Measurements from ENCODE around the gene FCF1.

Gene FCF1

GRCh38 chr14:74712499-74713394 is at the start of gene FCF1, which contains the start of gene AREL1:
FCF1 (plus strand) TSS chr14:74713144; CDS start chr14:74713198, 54 bp downstream.
AREL1 (minus strand) TSS chr14:74713080; CDS start chr14:74685615, 27,465 bp downstream.
- DNase-seq, result no peak

DNA sequence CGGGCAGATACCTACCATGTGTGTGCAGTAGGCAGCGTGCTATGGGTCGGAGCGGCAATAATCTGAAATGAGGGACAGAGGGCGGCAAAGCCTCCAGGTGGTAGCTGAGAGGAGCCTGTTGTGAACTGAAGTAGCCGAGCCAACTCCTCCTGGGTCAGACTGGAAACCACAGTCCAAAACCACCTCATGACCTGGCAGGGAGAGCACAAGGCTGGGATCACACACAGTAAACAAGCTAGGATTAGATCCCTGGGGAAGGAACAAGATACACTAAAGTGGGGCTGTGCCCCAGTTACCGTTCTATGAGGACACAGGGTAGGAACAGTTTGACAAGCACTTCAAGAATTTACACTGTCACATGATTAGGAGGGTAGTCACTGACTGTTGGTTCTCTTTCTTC is 49.1 kb upstream of the FCF1 start:
- no peak for DNase-seq

DNA sequence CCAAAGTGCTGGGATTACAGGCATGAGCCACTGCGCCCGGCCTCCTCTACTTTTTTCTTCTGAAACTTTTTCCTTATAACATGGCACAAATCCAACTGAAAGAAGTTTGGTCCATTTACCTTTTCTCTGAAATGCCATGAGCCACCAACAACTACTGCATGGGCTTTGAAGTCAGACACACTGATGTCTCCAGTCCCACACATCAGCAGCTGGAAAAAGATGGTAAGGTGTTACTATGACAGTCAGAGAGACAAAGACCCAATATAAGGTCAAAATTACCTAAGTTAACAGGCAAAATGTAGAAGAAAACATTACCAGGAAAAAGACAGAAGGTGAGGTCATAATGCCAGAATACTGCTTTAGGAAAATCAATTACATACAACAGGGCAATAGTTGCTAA is 48.2 kb upstream of the FCF1 start:
- no peak for DNase-seq

GRCh38 chr14:74667758-74668157 is 45.2 kb upstream of the FCF1 start:
- no peak for DNase-seq

GRCh38 chr14:74669256-74669655 is 43.7 kb upstream of the FCF1 start:
- DNase-seq, result no peak

GRCh38 chr14:74669846-74670245 is 43.1 kb upstream of the FCF1 start:
- DNase-seq, result no peak

DNA sequence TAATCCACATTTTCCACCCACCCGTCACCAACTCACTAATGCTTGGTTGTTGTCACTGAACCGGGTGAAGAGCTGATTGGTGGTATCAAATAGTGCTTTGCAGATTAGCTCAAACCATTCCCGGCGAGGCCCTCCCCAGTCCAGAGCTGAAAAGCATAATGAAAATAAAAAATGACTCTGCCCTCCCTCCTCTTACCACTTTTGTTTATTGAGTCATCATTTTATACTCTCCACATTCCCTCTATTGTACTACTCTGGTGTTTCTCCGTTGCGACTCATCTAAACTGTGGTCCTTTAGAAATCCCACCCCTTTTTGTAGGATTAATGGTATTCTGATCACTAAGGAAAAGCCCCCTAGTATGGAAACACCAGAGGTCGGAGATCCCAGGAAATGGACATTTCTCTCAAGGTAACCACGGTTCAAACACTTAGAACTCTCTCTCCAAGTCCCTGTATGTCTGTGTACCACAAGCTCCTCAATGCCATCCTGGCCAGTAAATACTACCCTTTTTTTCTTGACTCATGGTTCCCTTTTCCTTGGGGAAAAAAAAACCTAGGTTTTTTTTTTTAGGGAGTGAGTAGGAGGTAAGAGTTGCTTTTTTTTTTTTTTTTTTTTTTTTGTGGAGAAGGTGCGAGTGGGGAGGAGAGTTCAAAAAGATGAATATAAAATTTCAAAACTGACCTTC is 42.1 kb upstream of the FCF1 start:
- DNase-seq, result no peak

GRCh38 chr14:74671789-74672188 is 41.2 kb upstream of the FCF1 start:
- no peak for DNase-seq

DNA sequence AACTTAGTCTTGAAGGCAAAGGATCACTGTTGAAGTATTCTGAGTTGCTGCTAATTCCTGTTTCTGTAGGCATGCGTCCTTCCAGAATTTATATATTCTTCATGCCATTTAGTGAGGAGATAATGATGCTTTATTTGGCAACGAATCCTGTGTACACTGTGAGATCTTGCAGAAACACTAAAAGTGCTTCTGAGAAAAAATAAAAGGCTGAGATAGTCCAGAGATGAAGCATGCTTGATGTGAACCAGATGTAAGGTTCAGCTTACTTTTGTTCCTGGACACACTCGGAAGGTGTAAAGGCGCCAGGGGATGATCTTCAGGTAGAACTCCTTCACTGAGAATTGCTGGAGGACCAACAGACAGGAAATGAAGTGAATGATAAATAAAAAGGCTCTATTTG is 39.2 kb upstream of the FCF1 start:
- DNase-seq, result no peak

GRCh38 chr14:74675219-74675618 is 37.7 kb upstream of the FCF1 start:
- DNase-seq, result no peak

DNA sequence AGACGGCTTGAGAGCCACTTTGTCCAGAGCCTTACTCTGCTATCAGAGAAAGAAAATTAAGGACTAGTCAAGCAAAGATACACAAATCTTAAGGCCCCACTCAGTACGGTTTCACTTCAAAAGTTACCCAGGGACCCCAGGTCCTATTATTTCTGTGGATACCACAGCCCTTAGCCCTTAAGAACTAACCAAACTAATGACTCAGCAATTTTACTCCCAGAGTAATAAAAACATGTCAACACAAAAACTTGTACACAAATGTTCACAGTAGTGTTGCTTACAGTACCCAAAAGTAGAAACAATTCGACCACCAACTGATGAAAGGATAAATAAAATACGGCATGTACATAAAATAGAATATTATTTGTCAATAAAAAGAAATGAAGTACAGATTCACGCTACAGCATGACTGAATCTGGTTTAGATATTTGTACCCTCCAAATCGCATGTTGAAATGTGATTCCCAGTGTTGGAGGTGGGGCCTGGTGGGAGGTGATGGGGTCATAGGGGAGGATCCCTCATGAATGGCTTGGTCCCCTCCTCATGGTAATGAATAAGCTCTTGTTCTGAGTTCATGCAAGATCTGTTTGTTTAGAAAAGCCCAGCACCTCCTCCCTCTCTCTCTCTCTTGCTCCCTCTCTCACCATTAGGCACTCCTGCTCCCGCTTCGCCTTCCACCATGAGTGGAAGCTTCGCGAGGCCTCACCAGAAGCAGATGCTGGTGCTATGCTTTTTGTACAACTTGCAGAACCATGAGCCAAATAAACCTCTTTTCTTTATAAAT is 30.6 kb upstream of the FCF1 start:
- DNase-seq, result no peak

GRCh38 chr14:74683406-74683805 is 29.5 kb upstream of the FCF1 start:
- no peak for DNase-seq

DNA sequence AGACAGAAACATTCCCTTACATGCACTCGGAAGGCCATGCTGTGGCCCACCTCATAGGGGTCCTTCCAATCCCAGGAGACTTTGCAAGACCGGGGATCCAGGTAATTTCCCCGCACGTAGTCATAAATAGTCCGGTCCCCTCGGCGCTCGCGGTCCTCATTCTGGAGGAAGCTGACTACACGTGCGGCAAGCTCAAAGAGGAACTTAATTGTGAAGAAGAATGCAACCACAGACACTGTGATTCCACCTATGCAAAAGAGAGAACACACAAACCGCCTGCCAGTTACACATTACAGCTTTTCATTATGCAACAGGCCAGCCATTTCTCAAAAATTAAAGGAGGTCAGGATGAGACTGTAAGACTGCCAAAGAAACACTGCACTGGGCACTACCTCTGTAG is 28.5 kb upstream of the FCF1 start:
- no peak for DNase-seq

- DNase-seq, result no peak
Measured at GRCh38 chr14:74685056-74685455, 27.9 kb upstream of the FCF1 start.

- no peak for DNase-seq
Measured at GRCh38 chr14:74685921-74686678, 26.8 kb upstream of the FCF1 start.

GRCh38 chr14:74691456-74691855 is 21.5 kb upstream of the FCF1 start:
- DNase-seq, result no peak

DNA sequence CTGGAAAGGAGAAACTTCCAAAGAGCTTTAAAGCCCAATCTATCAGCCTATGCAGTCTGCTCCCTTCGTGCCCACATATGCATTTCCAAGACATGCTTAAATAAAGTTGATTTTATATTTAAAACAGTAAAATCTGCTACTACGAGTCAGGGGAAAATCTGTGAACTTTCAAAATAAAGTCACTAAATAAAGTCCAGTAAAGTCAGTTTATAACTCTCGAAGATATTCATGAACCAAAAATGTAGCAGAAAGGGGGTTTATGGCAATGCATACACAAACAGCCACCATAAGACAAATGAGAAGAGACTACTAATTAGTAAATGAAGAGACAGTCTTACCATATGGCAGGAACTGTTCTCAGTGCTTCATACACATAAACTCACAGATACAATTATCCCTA is 19.8 kb upstream of the FCF1 start:
- no peak for DNase-seq

GRCh38 chr14:74695406-74695805 is 17.5 kb upstream of the FCF1 start:
- DNase-seq, result no peak

- no peak for DNase-seq
Measured at GRCh38 chr14:74697011-74697410, 15.9 kb upstream of the FCF1 start.

DNA sequence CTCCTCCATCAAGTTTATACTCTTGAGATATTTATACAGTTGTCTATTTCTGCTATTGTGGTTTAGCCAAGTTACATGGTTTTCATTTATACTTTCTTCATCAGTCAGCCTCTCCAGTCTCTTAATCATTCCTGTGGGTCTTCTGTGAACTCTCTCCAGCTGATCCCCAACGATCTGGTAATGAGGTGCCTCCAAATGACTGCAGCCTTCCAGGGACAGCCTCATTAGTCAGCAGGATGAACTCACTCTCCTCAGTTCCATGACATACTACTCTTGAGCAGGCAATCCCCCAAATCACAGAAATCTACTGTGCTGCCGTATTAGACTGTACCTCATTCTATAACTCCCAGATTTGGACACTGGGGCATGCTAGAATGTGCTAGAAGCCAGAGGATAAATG is 15.4 kb upstream of the FCF1 start:
- DNase-seq, result no peak

DNA sequence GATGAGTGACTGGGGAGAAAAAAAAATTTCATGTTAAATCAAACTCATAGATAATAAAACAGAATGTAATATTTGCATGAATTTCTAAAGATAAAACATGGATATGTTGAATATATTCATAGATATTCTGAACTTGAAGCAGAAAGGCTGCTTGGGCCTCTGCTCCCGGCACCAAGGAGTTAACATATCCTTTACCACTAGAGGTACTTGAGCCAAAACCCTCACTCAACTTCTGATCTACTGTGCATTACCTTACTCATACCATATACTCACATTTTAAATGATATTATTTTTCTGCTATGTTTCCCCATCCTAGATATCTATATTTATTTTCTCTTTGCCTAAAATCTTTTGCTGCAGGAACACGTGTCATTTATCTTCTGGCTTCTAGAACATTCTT is 15.0 kb upstream of the FCF1 start:
- DNase-seq, result no peak

GRCh38 chr14:74698465-74698864 is 14.5 kb upstream of the FCF1 start:
- no peak for DNase-seq

DNA sequence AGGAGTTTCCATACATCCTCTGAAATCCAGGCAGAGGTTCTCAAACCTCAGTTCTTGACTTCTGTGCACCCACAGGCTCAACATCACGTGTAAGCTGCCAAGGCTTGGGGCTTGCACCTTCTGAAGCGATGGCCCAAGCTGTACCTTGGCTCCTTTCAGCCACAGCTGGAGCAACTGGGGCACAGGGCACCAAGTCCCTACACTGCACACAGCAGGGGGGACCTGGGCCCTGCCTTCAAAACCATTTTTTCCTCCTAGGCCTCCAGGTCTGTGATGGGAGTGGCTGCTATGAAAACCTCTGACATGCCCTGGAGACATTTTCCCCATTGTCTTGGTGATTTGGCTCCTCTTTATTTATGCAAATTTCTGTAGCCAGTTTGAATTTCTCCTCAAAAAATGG is 10.7 kb upstream of the FCF1 start:
- no peak for DNase-seq

All from activated CD4-positive, CD25-positive, alpha-beta regulatory T cell (primary cell).